Neural cell (in vitro differentiated cells): ENCODE data around the gene PNPLA3. TPM values are rescaled to one million over a fixed set of nuclear protein-coding genes. Genes with fewer than 3 reads are reported as not detected.

Experiments used
- H2AFZ ChIP-seq: fragments of 200-600, 300-800 bp; sonication (generic), shearing (Covaris generic); 2 replicates; pipeline ENCODE4 v1.6.0; 2014; ENCODE audit warnings: low read depth, mild to moderate bottlenecking, antibody characterized with exemption, low read length, moderate library complexity
- H3F3A ChIP-seq: fragments of 200-600 bp; shearing (Covaris generic); 2 replicates; pipeline ENCODE4 v1.6.1; 2016; ENCODE audit warnings: mild to moderate bottlenecking, moderate library complexity, mixed read lengths, antibody characterized with exemption, low read length; ENCODE audit not compliant: insufficient read depth, poor library complexity, severe bottlenecking
- H3K27ac ChIP-seq: fragments of 200-600, 300-800 bp; sonication (generic), shearing (Covaris generic); 2 replicates; pipeline ENCODE4 v1.5.1; 2014; ENCODE audit warnings: mild to moderate bottlenecking, low read length, moderate library complexity
- H3K27me3 ChIP-seq: fragments of 300-800, 200-600 bp; sonication (generic), shearing (Covaris generic); 2 replicates; pipeline ENCODE4 v1.6.0; 2014; ENCODE audit warnings: mild to moderate bottlenecking, low read depth, low read length, moderate library complexity; ENCODE audit not compliant: insufficient read depth
- H3K36me3 ChIP-seq: fragments of 300-800, 200-600 bp; sonication (generic), shearing (Covaris generic); 2 replicates; pipeline ENCODE4 v1.5.1; 2014; ENCODE audit warnings: mild to moderate bottlenecking, antibody characterized with exemption, low read length, moderate library complexity; ENCODE audit not compliant: insufficient read depth
- H3K4me2 ChIP-seq: fragments of 300-800, 200-600 bp; sonication (generic), shearing (Covaris generic); 2 replicates; pipeline ENCODE4 v1.6.0; 2014; ENCODE audit warnings: mild to moderate bottlenecking, low read length
- H3K4me3 ChIP-seq: fragments of 300-800, 200-600 bp; sonication (generic), shearing (Covaris generic); 2 replicates; pipeline ENCODE4 v1.5.1; 2014; ENCODE audit warnings: mild to moderate bottlenecking, low read length, moderate library complexity
- H3K79me2 ChIP-seq: fragments of 200-600 bp; shearing (Covaris generic); replicated peaks from 2 replicates; pipeline ENCODE4 v1.6.0; 2014; ENCODE audit warnings: mild to moderate bottlenecking, low read length, moderate library complexity; ENCODE audit not compliant: insufficient read depth
- H3K9ac ChIP-seq: fragments of 300-800, 200-600 bp; sonication (generic), shearing (Covaris generic); 2 replicates; pipeline ENCODE4 v1.6.1; 2016; ENCODE audit warnings: mild to moderate bottlenecking, low read length, mixed read lengths
- H3K9me2 ChIP-seq: fragments of 200-600 bp; shearing (Covaris generic); 2 replicates; pipeline ENCODE4 v1.6.1; 2016; ENCODE audit warnings: mild to moderate bottlenecking, low read length, mixed read lengths; ENCODE audit not compliant: insufficient read depth
- H3K9me3 ChIP-seq: fragments of 200-600, 300-800 bp; sonication (generic), shearing (Covaris generic); 2 replicates; pipeline ENCODE4 v1.6.1; 2016; ENCODE audit warnings: mild to moderate bottlenecking, mixed run types, low read length, moderate library complexity, mixed read lengths
- H4K20me1 ChIP-seq: fragments of 200-600 bp; shearing (Covaris generic); 2 replicates; pipeline ENCODE4 v1.6.1; 2016; ENCODE audit warnings: mild to moderate bottlenecking, mixed run types; ENCODE audit not compliant: insufficient read depth
- EP300 ChIP-seq: fragments of 450-650 bp; conservative IDR thresholded peaks from 2 replicates; pipeline ENCODE4 v1.6.1; 2014; ENCODE audit warnings: antibody characterized with exemption, mild to moderate bottlenecking, moderate library complexity; ENCODE audit not compliant: poor library complexity, severe bottlenecking
- EZH2 ChIP-seq: fragments of 200-600, 300-800 bp; shearing (Covaris generic), sonication (generic); IDR thresholded peaks from 2 replicates; pipeline ENCODE4 v1.6.1; 2014; ENCODE audit warnings: antibody characterized with exemption, low read length, borderline replicate concordance, mild to moderate bottlenecking; ENCODE audit not compliant: insufficient read depth, poor library complexity, severe bottlenecking
- MXI1 ChIP-seq: fragments of 450-650 bp; conservative IDR thresholded peaks from 2 replicates; pipeline ENCODE4 v1.6.1; 2014; ENCODE audit warnings: antibody characterized with exemption, mild to moderate bottlenecking; ENCODE audit not compliant: poor library complexity, severe bottlenecking
- POLR2AphosphoS5 ChIP-seq: IDR thresholded peaks from 2 replicates; pipeline ENCODE4 v1.6.1; 2012
- RAD21 ChIP-seq: fragments of 450-650 bp; conservative IDR thresholded peaks from 2 replicates; pipeline ENCODE4 v1.6.1; 2014; ENCODE audit warnings: antibody characterized with exemption, mild to moderate bottlenecking, moderate library complexity
- SMC3 ChIP-seq: fragments of 450-650 bp; conservative IDR thresholded peaks from 2 replicates; pipeline ENCODE4 v1.6.1; 2014; ENCODE audit warnings: antibody characterized with exemption, mild to moderate bottlenecking, moderate library complexity; ENCODE audit not compliant: poor library complexity
- TAF1 ChIP-seq: IDR thresholded peaks from 2 replicates; pipeline ENCODE4 v1.6.1; 2012; ENCODE audit warnings: low read depth
- polyA plus RNA-seq: library from polyadenylated mRNA; depleted of rRNA; stranded (reverse); fragments of >200 nt; gene quantifications from 2 replicates; pipeline ENCODE4 v1.2.3, GENCODE V29; 2014
- TF ChIP-seq, protein P1 (sequence below): IDR thresholded peaks from 2 replicates; pipeline ENCODE4 v1.6.1; 2012; ENCODE audit warnings: borderline replicate concordance
- TF ChIP-seq, protein P2 (sequence below): fragments of 450-650 bp; IDR thresholded peaks from 2 replicates; pipeline ENCODE4 v1.5.1; 2014; ENCODE audit warnings: antibody characterized with exemption, mild to moderate bottlenecking, moderate library complexity; ENCODE audit not compliant: poor library complexity, severe bottlenecking

The PNPLA3 gene
- polyA plus RNA-seq, 1 donor from 2014 or later = 6.5 TPM

DNA sequence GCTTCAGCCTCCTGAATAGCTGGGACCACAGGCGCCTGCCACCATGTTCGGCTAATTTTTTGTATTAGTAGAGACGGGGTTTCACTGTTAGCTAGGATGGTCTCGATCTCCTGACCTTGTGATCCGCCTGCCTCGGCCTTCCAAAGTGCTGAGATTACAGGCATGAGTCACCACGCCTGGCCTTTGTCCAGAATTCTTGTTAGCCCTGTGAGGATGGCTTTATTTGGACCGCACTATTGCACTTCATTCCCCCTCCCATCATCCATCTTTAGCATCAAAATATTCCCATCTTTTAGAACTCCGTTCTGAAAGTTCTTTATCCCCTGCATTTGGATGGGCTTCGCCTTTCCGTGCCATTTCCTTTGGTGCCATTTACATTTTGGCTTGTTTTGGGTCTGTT, 34.3 kb downstream of the PNPLA3 start:
- Histone ChIP-seq H3F3A (no peaks in the 10 kb centered on the region), H2AFZ (no peak overlapping the region), H3K27me3 (no peaks in the 10 kb centered on the region), H3K9me2 (no peaks in the 10 kb centered on the region), H3K27ac (no peak overlapping the region), H3K36me3 (no peaks in the 10 kb centered on the region), H3K9me3 (no peaks in the 10 kb centered on the region), H4K20me1 (no peaks in the 10 kb centered on the region), H3K4me3 (no peak overlapping the region), H3K9ac (no peak overlapping the region), H3K4me2 (no peak overlapping the region), H3K79me2 (peaks cover 21% of the 10 kb centered on the region)
- TF ChIP-seq RAD21 (no peak), EP300 (no peak), MXI1 (no peak), SMC3 (no peak), EZH2 (no peak), TAF1 (no peak), POLR2AphosphoS5 (no peak)
- TF ChIP-seq, protein P1, sequence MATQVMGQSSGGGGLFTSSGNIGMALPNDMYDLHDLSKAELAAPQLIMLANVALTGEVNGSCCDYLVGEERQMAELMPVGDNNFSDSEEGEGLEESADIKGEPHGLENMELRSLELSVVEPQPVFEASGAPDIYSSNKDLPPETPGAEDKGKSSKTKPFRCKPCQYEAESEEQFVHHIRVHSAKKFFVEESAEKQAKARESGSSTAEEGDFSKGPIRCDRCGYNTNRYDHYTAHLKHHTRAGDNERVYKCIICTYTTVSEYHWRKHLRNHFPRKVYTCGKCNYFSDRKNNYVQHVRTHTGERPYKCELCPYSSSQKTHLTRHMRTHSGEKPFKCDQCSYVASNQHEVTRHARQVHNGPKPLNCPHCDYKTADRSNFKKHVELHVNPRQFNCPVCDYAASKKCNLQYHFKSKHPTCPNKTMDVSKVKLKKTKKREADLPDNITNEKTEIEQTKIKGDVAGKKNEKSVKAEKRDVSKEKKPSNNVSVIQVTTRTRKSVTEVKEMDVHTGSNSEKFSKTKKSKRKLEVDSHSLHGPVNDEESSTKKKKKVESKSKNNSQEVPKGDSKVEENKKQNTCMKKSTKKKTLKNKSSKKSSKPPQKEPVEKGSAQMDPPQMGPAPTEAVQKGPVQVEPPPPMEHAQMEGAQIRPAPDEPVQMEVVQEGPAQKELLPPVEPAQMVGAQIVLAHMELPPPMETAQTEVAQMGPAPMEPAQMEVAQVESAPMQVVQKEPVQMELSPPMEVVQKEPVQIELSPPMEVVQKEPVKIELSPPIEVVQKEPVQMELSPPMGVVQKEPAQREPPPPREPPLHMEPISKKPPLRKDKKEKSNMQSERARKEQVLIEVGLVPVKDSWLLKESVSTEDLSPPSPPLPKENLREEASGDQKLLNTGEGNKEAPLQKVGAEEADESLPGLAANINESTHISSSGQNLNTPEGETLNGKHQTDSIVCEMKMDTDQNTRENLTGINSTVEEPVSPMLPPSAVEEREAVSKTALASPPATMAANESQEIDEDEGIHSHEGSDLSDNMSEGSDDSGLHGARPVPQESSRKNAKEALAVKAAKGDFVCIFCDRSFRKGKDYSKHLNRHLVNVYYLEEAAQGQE = no peak
- TF ChIP-seq, protein P2, sequence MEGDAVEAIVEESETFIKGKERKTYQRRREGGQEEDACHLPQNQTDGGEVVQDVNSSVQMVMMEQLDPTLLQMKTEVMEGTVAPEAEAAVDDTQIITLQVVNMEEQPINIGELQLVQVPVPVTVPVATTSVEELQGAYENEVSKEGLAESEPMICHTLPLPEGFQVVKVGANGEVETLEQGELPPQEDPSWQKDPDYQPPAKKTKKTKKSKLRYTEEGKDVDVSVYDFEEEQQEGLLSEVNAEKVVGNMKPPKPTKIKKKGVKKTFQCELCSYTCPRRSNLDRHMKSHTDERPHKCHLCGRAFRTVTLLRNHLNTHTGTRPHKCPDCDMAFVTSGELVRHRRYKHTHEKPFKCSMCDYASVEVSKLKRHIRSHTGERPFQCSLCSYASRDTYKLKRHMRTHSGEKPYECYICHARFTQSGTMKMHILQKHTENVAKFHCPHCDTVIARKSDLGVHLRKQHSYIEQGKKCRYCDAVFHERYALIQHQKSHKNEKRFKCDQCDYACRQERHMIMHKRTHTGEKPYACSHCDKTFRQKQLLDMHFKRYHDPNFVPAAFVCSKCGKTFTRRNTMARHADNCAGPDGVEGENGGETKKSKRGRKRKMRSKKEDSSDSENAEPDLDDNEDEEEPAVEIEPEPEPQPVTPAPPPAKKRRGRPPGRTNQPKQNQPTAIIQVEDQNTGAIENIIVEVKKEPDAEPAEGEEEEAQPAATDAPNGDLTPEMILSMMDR = no peak

DNA sequence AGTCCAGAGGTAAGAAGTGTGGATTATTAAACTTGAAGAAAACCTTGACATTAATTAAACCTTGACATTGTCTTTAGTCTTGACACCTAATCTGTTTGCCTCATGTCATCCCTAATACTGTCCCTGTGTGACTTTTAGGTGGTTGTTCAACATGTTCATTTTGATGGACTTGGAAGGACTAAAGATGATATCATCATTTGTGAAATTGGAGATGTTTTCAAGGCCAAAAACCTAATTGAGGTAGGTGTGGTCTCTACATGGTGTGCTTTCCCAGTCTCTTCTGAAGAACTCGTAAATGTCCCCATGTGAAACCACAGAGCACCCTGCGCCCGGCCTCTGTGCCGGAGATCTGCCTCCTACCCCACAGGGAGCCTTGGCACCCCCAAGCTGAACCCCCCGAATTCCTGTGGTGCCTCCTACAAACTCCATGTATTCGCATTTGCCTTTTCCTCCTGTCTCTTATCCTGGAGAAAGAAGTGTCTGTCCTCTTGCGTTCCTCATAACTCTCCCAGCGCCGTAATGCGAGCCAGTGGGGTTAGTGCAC, 40.8 kb downstream of the PNPLA3 start:
- Histone ChIP-seq H3K36me3 (peaks cover 8% of the 10 kb centered on the region), H3K79me2 (no peaks in the 10 kb centered on the region)
- TF ChIP-seq TAF1 (no peak), MXI1 (no peak), POLR2AphosphoS5 (no peak), EZH2 (no peak)
- TF ChIP-seq, protein P1 = no peak

More for the DNA sequence above, 40.8 kb downstream of the PNPLA3 start:
- Histone ChIP-seq H3K27me3 (no peaks in the 10 kb centered on the region), H2AFZ (no peak overlapping the region), H3K4me2 (no peak overlapping the region), H3K9ac (no peak overlapping the region), H3K9me2 (no peaks in the 10 kb centered on the region), H3K9me3 (no peaks in the 10 kb centered on the region), H4K20me1 (no peaks in the 10 kb centered on the region), H3F3A (no peaks in the 10 kb centered on the region), H3K4me3 (no peak overlapping the region), H3K27ac (no peak overlapping the region)
